CD4-positive, alpha-beta memory T cell (primary cell): Measurements from ENCODE around the gene CCSER2. TPM values are rescaled to one million over a fixed set of nuclear protein-coding genes. Genes with fewer than 3 reads are reported as not detected.
"Not testable (repeated sequence)": the region's sequence is repeated elsewhere in the genome, so short reads cannot be mapped to it uniquely, and the experiment has no call there.

Experiments used
- CTCF ChIA-PET: fragments of 350-600 bp; sonication (Branson Sonifier 250); formaldehyde crosslinking; loops from one replicate; lab custom pipeline; 2021; ENCODE audit warnings: inconsistent platforms; ENCODE audit not compliant: partially characterized antibody; lab: Charles Lee
- POLR2A ChIA-PET: fragments of 350-600 bp; sonication (Branson Sonifier 250); formaldehyde crosslinking; loops from one replicate; lab custom pipeline; 2021; ENCODE audit not compliant: partially characterized antibody; lab: Charles Lee
- DNase-seq, 5 donors: peaks; one replicate each; pipeline versions ENCODE4 v3.0.0 to v3.0.0-alpha.2; 2020 to 2022; ENCODE audit warnings: mixed read lengths in 1 of 5
- H3K27ac ChIP-seq: one replicate; pipeline ENCODE4 v1.7.0; 2013; ENCODE audit warnings: low read depth, low read length
- H3K27me3 ChIP-seq: 2 replicates; pipeline ENCODE4 v1.7.0; 2013; ENCODE audit warnings: mild to moderate bottlenecking, low read length, moderate library complexity; ENCODE audit not compliant: insufficient read depth
- H3K36me3 ChIP-seq: 2 replicates; pipeline ENCODE4 v1.7.0; 2013; ENCODE audit warnings: mild to moderate bottlenecking, low read length, moderate library complexity; ENCODE audit not compliant: insufficient read depth
- H3K4me1 ChIP-seq: 2 replicates; pipeline ENCODE4 v1.7.0; 2013; ENCODE audit warnings: mild to moderate bottlenecking, low read length, moderate library complexity; ENCODE audit not compliant: insufficient read depth
- H3K4me3 ChIP-seq, 2 donors: one replicate each; pipeline ENCODE4 v1.7.0; 2013; ENCODE audit warnings: low read length in 2 of 2, mild to moderate bottlenecking in 1 of 2
- H3K9me3 ChIP-seq, 2 donors: one replicate each; pipeline ENCODE4 v1.7.0; 2013; ENCODE audit warnings: low read length in 2 of 2, control low read depth in 1 of 2; ENCODE audit not compliant: control insufficient read depth in 1 of 2
- H3K27ac Mint-ChIP-seq, 7 donors: one replicate each; pipeline ENCODE4 v1.8.0; 2020 to 2021; ENCODE audit warnings: mixed read lengths in 7 of 7, mild to moderate bottlenecking in 6 of 7, inconsistent platforms in 3 of 7, moderate library complexity in 3 of 7
- H3K27me3 Mint-ChIP-seq, 2 donors: one replicate each; pipeline ENCODE4 v1.8.0; 2020 to 2021; ENCODE audit warnings: mixed read lengths in 2 of 2
- H3K36me3 Mint-ChIP-seq, 2 donors: one replicate each; pipeline ENCODE4 v1.8.0; 2020 to 2021; ENCODE audit warnings: mixed read lengths in 2 of 2, inconsistent platforms in 1 of 2, mild to moderate bottlenecking in 1 of 2
- H3K4me1 Mint-ChIP-seq, 4 donors: one replicate each; pipeline ENCODE4 v1.8.0; 2020 to 2021; ENCODE audit warnings: mixed read lengths in 4 of 4, mild to moderate bottlenecking in 1 of 4
- H3K4me3 Mint-ChIP-seq, 8 donors: one replicate each; pipeline ENCODE4 v1.8.0; 2020 to 2021; ENCODE audit warnings: mixed read lengths in 8 of 8, mild to moderate bottlenecking in 7 of 8, moderate library complexity in 6 of 8, inconsistent platforms in 3 of 8
- H3K9me3 Mint-ChIP-seq, 8 donors: one replicate each; pipeline ENCODE4 v1.8.0; 2020 to 2021; ENCODE audit warnings: mixed read lengths in 8 of 8, mild to moderate bottlenecking in 5 of 8, inconsistent platforms in 3 of 8, moderate library complexity in 1 of 8
- intact Hi-C: fragments of 100-400 bp; cut with micrococcal nuclease; formaldehyde crosslinking; loops from one replicate; pipeline ENCODE4 v1.15.1; 2023
- polyA plus RNA-seq, 2 donors: library from polyadenylated mRNA; unstranded; fragments of 300-500 nt; fragmentation: Illumina TruSeq; gene quantifications; one replicate each; pipeline ENCODE4 v1.2.3, GENCODE V29; 2021
- total RNA-seq, 2 experiments: library from RNA; stranded (reverse); gene quantifications; one replicate each; pipeline ENCODE4 v1.2.3, GENCODE V29; 2021

The CCSER2 gene
- total RNA-seq (100 to 1,000 TPM; 144 to 151 TPM), polyA plus RNA-seq (10 to 100 TPM; 89.8 to 93.3 TPM)

- no peaks in the 10 kb centered on the region for H3K9me3 ChIP-seq
- Mint-ChIP-seq H3K27me3 (peaks cover 0 to 2% of the 10 kb centered on the region in 2 donors), H3K4me3 (peak within 1 kb of the TSS; percentile 90 to 97 (median 96)), H3K4me1 (peaks cover 24 to 47% (median 30%) of the 10 kb centered on the region in 4 donors), H3K9me3 (no peaks in the 10 kb centered on the region), H3K27ac (peak within 1 kb of the TSS; percentile 97 to 100 (median 99)), H3K36me3 (peaks cover 0 to 18% of the 10 kb centered on the region in 2 donors)
- POLR2A ChIA-PET = interaction anchor here (1.0 to 2.7 kb wide), 6 partner anchors 8 to 208 kb away, joined by 3 to 14 read pairs (median 6); partner anchors contain the start of gene GHITM
- H3K27me3 ChIP-seq = no peaks in the 10 kb centered on the region
- H3K36me3 ChIP-seq = no peaks in the 10 kb centered on the region
- H3K4me3 ChIP-seq = peak within 1 kb of the TSS; percentile 61 to 64
- peaks cover 39% of the 10 kb centered on the region for H3K4me1 ChIP-seq
- CTCF ChIA-PET = interaction anchor here (0.7 to 1.8 kb wide), 7 partner anchors 11 to 208 kb away, joined by 3 to 7 read pairs (median 3); no protein-coding TSS in a partner anchor
- intact Hi-C loops = loop anchor here (1.0 to 2.0 kb wide), 2 partner anchors 46 to 189 kb away; partner anchors contain the start of gene GHITM
- peak within 1 kb of the TSS; percentile 98 for H3K27ac ChIP-seq
- peak; percentile 87 to 93 (median 89) for DNase-seq
These were observed at the start of gene CCSER2 for GRCh38 chr10:84328418-84329195. CCSER2 (plus strand) TSS chr10:84328589; CDS start chr10:84371053, 42,464 bp downstream.

GRCh38 chr10:84279876-84280475 lies 48.4 kb upstream of the CCSER2 start:
- CTCF ChIA-PET, H3K4me1 Mint-ChIP-seq, intact Hi-C loops, H3K36me3 ChIP-seq, H3K4me1 ChIP-seq, DNase-seq, H3K9me3 ChIP-seq, H3K27me3 ChIP-seq, POLR2A ChIA-PET, H3K4me3 ChIP-seq, H3K27ac ChIP-seq, H3K9me3 Mint-ChIP-seq, H3K36me3 Mint-ChIP-seq: not testable (repeated sequence)
- peaks cover 11 to 25% of the 10 kb centered on the region in 2 donors for H3K27me3 Mint-ChIP-seq
- peak overlapping the region in 2 of 8 donors; percentile 25 to 69 for H3K4me3 Mint-ChIP-seq
- H3K27ac Mint-ChIP-seq = peak overlapping the region in 1 of 7 donors; percentile 19

- H3K4me3 ChIP-seq = no peak overlapping the region
- H3K27me3 Mint-ChIP-seq = peaks cover 0 to 2% of the 10 kb centered on the region in 2 donors
- no peaks in the 10 kb centered on the region for H3K4me1 Mint-ChIP-seq
- intact Hi-C loops = no loop called here
- H3K27ac Mint-ChIP-seq = no peak overlapping the region
- DNase-seq = no peak
- H3K36me3 Mint-ChIP-seq = no peaks in the 10 kb centered on the region
- H3K9me3 ChIP-seq = no peaks in the 10 kb centered on the region
- peaks cover 0 to 1% (median 0%) of the 10 kb centered on the region in 8 donors for H3K9me3 Mint-ChIP-seq
- H3K27me3 ChIP-seq = no peaks in the 10 kb centered on the region
- H3K27ac ChIP-seq = no peak overlapping the region
- POLR2A ChIA-PET = no interaction called here
- no peaks in the 10 kb centered on the region for H3K4me1 ChIP-seq
- no peaks in the 10 kb centered on the region for H3K36me3 ChIP-seq
- no peak overlapping the region for H3K4me3 Mint-ChIP-seq
- CTCF ChIA-PET = interaction anchor here (0.7 kb wide), 1 partner anchor 17 kb away, joined by 3 read pairs; no protein-coding TSS in a partner anchor
These were observed 41.7 kb upstream of the CCSER2 start for GRCh38 chr10:84286695-84287094.

GRCh38 chr10:84288151-84288550 lies 40.2 kb upstream of the CCSER2 start:
- no peaks in the 10 kb centered on the region for H3K36me3 Mint-ChIP-seq
- no peak overlapping the region for H3K4me3 Mint-ChIP-seq
- intact Hi-C loops = no loop called here
- H3K27ac Mint-ChIP-seq = no peak overlapping the region
- H3K27ac ChIP-seq = no peak overlapping the region
- DNase-seq = no peak
- H3K4me1 ChIP-seq = no peaks in the 10 kb centered on the region
- ChIA-PET CTCF (no interaction called here), POLR2A (interaction anchor here (0.6 kb wide), 1 partner anchor 125 kb away, joined by 4 read pairs; no protein-coding TSS in a partner anchor)
- H3K27me3 Mint-ChIP-seq = peaks cover 0 to 2% of the 10 kb centered on the region in 2 donors
- no peaks in the 10 kb centered on the region for H3K4me1 Mint-ChIP-seq
- no peaks in the 10 kb centered on the region for H3K36me3 ChIP-seq
- H3K9me3 ChIP-seq = no peaks in the 10 kb centered on the region
- H3K4me3 ChIP-seq = no peak overlapping the region
- no peaks in the 10 kb centered on the region for H3K27me3 ChIP-seq
- H3K9me3 Mint-ChIP-seq = peaks cover 0 to 1% (median 0%) of the 10 kb centered on the region in 8 donors

- Mint-ChIP-seq H3K9me3 (peaks cover 0 to 1% (median 0%) of the 10 kb centered on the region in 8 donors), H3K4me3 (no peak overlapping the region), H3K36me3 (no peaks in the 10 kb centered on the region), H3K27me3 (peaks cover 0 to 2% of the 10 kb centered on the region in 2 donors), H3K4me1 (peaks cover 3 to 7% (median 4%) of the 10 kb centered on the region in 4 donors), H3K27ac (no peak overlapping the region)
- intact Hi-C loops = no loop called here
- Histone ChIP-seq H3K27me3 (no peaks in the 10 kb centered on the region), H3K27ac (no peak overlapping the region), H3K36me3 (no peaks in the 10 kb centered on the region), H3K4me1 (no peaks in the 10 kb centered on the region), H3K4me3 (no peak overlapping the region), H3K9me3 (no peaks in the 10 kb centered on the region)
- CTCF ChIA-PET = interaction anchor here (1.2 kb wide), 1 partner anchor 10 kb away, joined by 3 read pairs; no protein-coding TSS in a partner anchor
- POLR2A ChIA-PET = no interaction called here
- DNase-seq = no peak
These were observed 38.7 kb upstream of the CCSER2 start for GRCh38 chr10:84289521-84290200.

GRCh38 chr10:84290235-84290634 lies 38.2 kb upstream of the CCSER2 start:
- DNase-seq = no peak
- POLR2A ChIA-PET = no interaction called here
- Histone ChIP-seq H3K27me3 (no peaks in the 10 kb centered on the region), H3K36me3 (no peaks in the 10 kb centered on the region), H3K4me1 (no peaks in the 10 kb centered on the region), H3K9me3 (no peaks in the 10 kb centered on the region), H3K4me3 (no peak overlapping the region), H3K27ac (no peak overlapping the region)
- Mint-ChIP-seq H3K4me1 (peaks cover 3 to 7% (median 4%) of the 10 kb centered on the region in 4 donors), H3K27ac (no peak overlapping the region), H3K36me3 (no peaks in the 10 kb centered on the region), H3K27me3 (peaks cover 0 to 2% of the 10 kb centered on the region in 2 donors), H3K9me3 (peaks cover 0 to 1% (median 0%) of the 10 kb centered on the region in 8 donors), H3K4me3 (no peak overlapping the region)
- CTCF ChIA-PET = interaction anchor here (1.2 kb wide), 1 partner anchor 9 kb away, joined by 3 read pairs; no protein-coding TSS in a partner anchor
- intact Hi-C loops = no loop called here
